Endothelial cell (in vitro differentiated cells): ENCODE results near the gene PRPF18. TPM values are rescaled to one million over a fixed set of nuclear protein-coding genes. Genes with fewer than 3 reads are reported as not detected.

Source experiments
- DNase-seq: peaks from one replicate; pipeline ENCODE4 v3.0.0; 2021; ENCODE audit warnings: low spot score
- H3K27ac Mint-ChIP-seq: one replicate; pipeline ENCODE4 v1.8.0; 2021; ENCODE audit warnings: mixed read lengths, inconsistent platforms; ENCODE audit not compliant: unreplicated experiment
- H3K27me3 Mint-ChIP-seq: one replicate; pipeline ENCODE4 v1.8.0; 2021; ENCODE audit warnings: mild to moderate bottlenecking, moderate library complexity, mixed read lengths, inconsistent platforms; ENCODE audit not compliant: unreplicated experiment
- H3K36me3 Mint-ChIP-seq: one replicate; pipeline ENCODE4 v1.8.0; 2021; ENCODE audit warnings: mild to moderate bottlenecking, low read depth, mixed read lengths, inconsistent platforms; ENCODE audit not compliant: unreplicated experiment
- H3K4me1 Mint-ChIP-seq: one replicate; pipeline ENCODE4 v1.8.0; 2021; ENCODE audit warnings: mild to moderate bottlenecking, mixed read lengths, inconsistent platforms; ENCODE audit not compliant: unreplicated experiment
- H3K4me3 Mint-ChIP-seq: one replicate; pipeline ENCODE4 v1.8.0; 2021; ENCODE audit warnings: mild to moderate bottlenecking, mixed read lengths, inconsistent platforms; ENCODE audit not compliant: unreplicated experiment
- H3K9me3 Mint-ChIP-seq: one replicate; pipeline ENCODE4 v1.8.0; 2021; ENCODE audit warnings: mixed read lengths, inconsistent platforms; ENCODE audit not compliant: unreplicated experiment
- total RNA-seq: library from RNA; stranded (reverse); fragmentation: NEBNext Ultra II Directional; extraction: Animal tissue kit (Norgen Biotek cat#: 25700); gene quantifications from one replicate; pipeline ENCODE4 v1.2.1, GENCODE V29; 2021; ENCODE audit not compliant: unreplicated experiment
- TF ChIP-seq, protein P1 (sequence below): fragments of 200-600 bp; sonication (generic); IDR thresholded peaks from one replicate; pipeline ENCODE4 v1.5.0; 2021; ENCODE audit warnings: antibody characterized with exemption; ENCODE audit not compliant: unreplicated experiment

PRPF18 gene
- total RNA-seq, 1 donor from 2014 or later = 19.7 TPM

DNA sequence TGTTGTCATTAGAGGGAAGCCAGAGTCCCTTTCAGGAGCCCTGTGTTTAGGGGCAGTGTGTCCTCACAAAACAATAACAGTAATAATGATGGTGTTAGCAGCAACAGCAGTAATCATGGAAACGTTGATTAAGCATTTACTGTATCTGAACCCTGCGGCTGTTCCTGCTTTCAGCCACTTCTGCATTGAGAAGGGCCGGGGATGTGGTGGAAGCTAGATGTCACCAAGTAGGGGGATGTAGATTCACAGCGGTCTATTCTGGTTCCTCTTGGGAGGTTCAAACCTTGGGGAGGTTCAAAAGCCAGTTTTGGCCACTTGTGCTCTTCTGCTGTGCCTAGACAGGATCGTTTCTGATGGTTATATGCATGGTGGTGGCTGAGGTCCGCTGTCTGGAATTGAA is 44.8 kb downstream of the PRPF18 start:
- no peaks in the 10 kb centered on the region for H3K9me3 Mint-ChIP-seq
- no peak for DNase-seq
- H3K4me3 Mint-ChIP-seq = no peak overlapping the region
- H3K27me3 Mint-ChIP-seq = no peaks in the 10 kb centered on the region
- no peaks in the 10 kb centered on the region for H3K36me3 Mint-ChIP-seq
- H3K27ac Mint-ChIP-seq = no peak overlapping the region
- H3K4me1 Mint-ChIP-seq = peaks cover 13% of the 10 kb centered on the region
- TF ChIP-seq, protein P1, sequence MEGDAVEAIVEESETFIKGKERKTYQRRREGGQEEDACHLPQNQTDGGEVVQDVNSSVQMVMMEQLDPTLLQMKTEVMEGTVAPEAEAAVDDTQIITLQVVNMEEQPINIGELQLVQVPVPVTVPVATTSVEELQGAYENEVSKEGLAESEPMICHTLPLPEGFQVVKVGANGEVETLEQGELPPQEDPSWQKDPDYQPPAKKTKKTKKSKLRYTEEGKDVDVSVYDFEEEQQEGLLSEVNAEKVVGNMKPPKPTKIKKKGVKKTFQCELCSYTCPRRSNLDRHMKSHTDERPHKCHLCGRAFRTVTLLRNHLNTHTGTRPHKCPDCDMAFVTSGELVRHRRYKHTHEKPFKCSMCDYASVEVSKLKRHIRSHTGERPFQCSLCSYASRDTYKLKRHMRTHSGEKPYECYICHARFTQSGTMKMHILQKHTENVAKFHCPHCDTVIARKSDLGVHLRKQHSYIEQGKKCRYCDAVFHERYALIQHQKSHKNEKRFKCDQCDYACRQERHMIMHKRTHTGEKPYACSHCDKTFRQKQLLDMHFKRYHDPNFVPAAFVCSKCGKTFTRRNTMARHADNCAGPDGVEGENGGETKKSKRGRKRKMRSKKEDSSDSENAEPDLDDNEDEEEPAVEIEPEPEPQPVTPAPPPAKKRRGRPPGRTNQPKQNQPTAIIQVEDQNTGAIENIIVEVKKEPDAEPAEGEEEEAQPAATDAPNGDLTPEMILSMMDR = no peak

GRCh38 chr10:13632440-13632839 is 45.7 kb downstream of the PRPF18 start:
- H3K36me3 Mint-ChIP-seq = no peaks in the 10 kb centered on the region
- DNase-seq = no peak
- no peaks in the 10 kb centered on the region for H3K27me3 Mint-ChIP-seq
- TF ChIP-seq, protein P1 = no peak
- H3K4me1 Mint-ChIP-seq = peaks cover 13% of the 10 kb centered on the region
- no peak overlapping the region for H3K27ac Mint-ChIP-seq
- no peaks in the 10 kb centered on the region for H3K9me3 Mint-ChIP-seq
- no peak overlapping the region for H3K4me3 Mint-ChIP-seq

GRCh38 chr10:13632884-13633440 is 46.2 kb downstream of the PRPF18 start:
- Mint-ChIP-seq H3K27me3 (no peaks in the 10 kb centered on the region), H3K9me3 (no peaks in the 10 kb centered on the region), H3K27ac (peak overlapping the region; percentile 80), H3K36me3 (peaks cover 2% of the 10 kb centered on the region), H3K4me3 (no peak overlapping the region), H3K4me1 (peaks cover 13% of the 10 kb centered on the region)
- no peak for DNase-seq
- TF ChIP-seq, protein P1 = no peak

- Mint-ChIP-seq H3K4me1 (peaks cover 12% of the 10 kb centered on the region), H3K27me3 (no peaks in the 10 kb centered on the region)
Observed at GRCh38 chr10:13633689-13634088, 46.9 kb downstream of the PRPF18 start.

DNA sequence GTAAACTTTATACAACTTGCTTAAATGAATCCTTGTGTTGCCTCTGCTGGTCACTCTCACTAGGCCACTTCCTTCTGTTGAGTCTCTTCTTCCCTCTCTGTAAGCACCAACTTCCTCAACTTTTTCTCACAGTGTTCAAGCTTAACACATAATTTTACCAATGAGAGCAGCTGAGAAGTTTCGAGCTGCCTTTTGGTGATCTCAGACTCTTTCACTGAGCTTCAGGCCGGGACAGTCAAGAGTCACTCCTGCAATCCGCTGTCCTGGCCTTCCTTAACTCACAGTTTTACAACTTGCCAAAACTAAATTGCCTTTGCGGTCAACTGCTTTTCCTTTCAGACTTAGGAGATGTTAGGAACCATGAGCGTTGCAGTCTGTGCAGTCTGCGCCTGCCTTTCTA is 47.4 kb downstream of the PRPF18 start:
- H3K36me3 Mint-ChIP-seq = peaks cover 6% of the 10 kb centered on the region
- TF ChIP-seq, protein P1 = no peak
- peaks cover 11% of the 10 kb centered on the region for H3K4me1 Mint-ChIP-seq
- no peaks in the 10 kb centered on the region for H3K9me3 Mint-ChIP-seq
- peak overlapping the region; percentile 72 for H3K27ac Mint-ChIP-seq
- no peak overlapping the region for H3K4me3 Mint-ChIP-seq
- DNase-seq = no peak
- H3K27me3 Mint-ChIP-seq = no peaks in the 10 kb centered on the region

More at GRCh38 chr10:13633689-13634088, 46.9 kb downstream of the PRPF18 start:
- peak overlapping the region; percentile 80 for H3K27ac Mint-ChIP-seq
- H3K9me3 Mint-ChIP-seq = no peaks in the 10 kb centered on the region
- TF ChIP-seq, protein P1 = no peak
- no peak overlapping the region for H3K4me3 Mint-ChIP-seq
- DNase-seq = no peak
- H3K36me3 Mint-ChIP-seq = peaks cover 6% of the 10 kb centered on the region
